ENCODE measurements around the gene UBXN1.

UBXN1 gene

DNA sequence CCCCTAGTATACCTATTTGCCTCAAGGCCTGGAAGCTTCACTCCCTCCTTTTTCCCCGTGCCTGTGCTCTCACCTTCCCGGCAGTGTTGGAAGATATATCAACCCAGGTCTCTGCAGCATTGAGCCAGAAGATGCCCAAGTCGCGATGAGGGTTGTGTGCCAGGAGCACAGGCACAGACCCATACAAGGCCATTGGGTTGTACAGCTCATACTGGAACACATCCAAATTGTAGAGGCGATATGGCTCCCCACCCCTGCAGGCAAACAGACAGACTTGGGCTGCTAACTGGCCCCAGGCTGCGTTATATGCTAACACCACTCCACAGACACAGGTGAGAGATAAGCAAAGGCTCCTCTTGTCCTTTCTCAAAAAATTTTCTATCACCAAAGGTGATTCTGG, 46.4 kb downstream of the UBXN1 start:
- DNase-seq, result no peak

DNA sequence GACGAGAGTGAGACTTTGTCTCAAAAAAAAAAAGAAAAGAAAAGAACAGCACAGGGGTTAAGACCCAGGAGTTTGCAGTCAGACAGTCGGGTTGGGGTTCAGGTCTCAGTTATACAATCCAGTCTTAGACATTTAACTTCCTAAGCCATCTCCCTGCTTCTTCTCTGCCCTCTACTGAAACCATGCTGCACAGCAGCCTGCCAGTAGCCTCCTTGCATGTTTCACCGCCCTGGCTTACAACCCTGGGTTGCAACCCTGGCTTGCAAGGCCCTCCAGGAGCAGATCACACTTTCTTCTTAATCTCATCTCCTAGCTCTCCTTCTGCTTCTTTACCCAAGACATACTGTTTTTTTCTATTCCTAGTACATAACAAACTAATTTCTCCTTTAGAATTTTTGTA, 51.2 kb downstream of the UBXN1 start:
- peak in 2 of 3 donors; percentile 20 to 26 for DNase-seq

All from suppressor macrophage treated with lipopolysaccharide for 1 hour (primary cell).